GM18868 (cell line): ENCODE data around the gene KRTAP10-4.
"Not testable (repeated sequence)": the region's sequence is repeated elsewhere in the genome, so short reads cannot be mapped to it uniquely, and the experiment has no call there.

Experiments
- ATAC-seq: cut with Tn5 transposase; IDR thresholded peaks from one replicate; pipeline ENCODE4 v1.9.1; 2021; ENCODE audit warnings: mild to moderate bottlenecking, moderate library complexity; ENCODE audit not compliant: unreplicated experiment

KRTAP10-4 gene

GRCh38 chr21:44533891-44534627 is 39.5 kb upstream of the KRTAP10-4 start:
- no peak for ATAC-seq

GRCh38 chr21:44534688-44535087 is 38.8 kb upstream of the KRTAP10-4 start:
- no peak for ATAC-seq

GRCh38 chr21:44535963-44536362 is 37.6 kb upstream of the KRTAP10-4 start:
- ATAC-seq, result no peak

- no peak for ATAC-seq
These were observed 35.3 kb upstream of the KRTAP10-4 start for GRCh38 chr21:44537930-44538911.

- ATAC-seq, result no peak
These were observed 34.5 kb upstream of the KRTAP10-4 start for GRCh38 chr21:44539046-44539445.

- no peak for ATAC-seq
These were observed 33.4 kb upstream of the KRTAP10-4 start, which contains the start of gene KRTAP10-1 for GRCh38 chr21:44539991-44540666. KRTAP10-1 (minus strand) TSS chr21:44540195; CDS start chr21:44540150, 45 bp downstream.

- ATAC-seq, result no peak
These were observed 32.7 kb upstream of the KRTAP10-4 start for GRCh38 chr21:44540741-44541288.

GRCh38 chr21:44542716-44543115 is 30.8 kb upstream of the KRTAP10-4 start:
- no peak for ATAC-seq

GRCh38 chr21:44544566-44544965 is 29.0 kb upstream of the KRTAP10-4 start:
- ATAC-seq, result no peak

GRCh38 chr21:44547656-44548331 is 25.7 kb upstream of the KRTAP10-4 start:
- no peak for ATAC-seq

GRCh38 chr21:44548381-44548780 is 25.1 kb upstream of the KRTAP10-4 start:
- no peak for ATAC-seq

GRCh38 chr21:44548922-44549321 is 24.6 kb upstream of the KRTAP10-4 start:
- no peak for ATAC-seq

- ATAC-seq, result no peak
These were observed 23.9 kb upstream of the KRTAP10-4 start for GRCh38 chr21:44549525-44550211.

- ATAC-seq, result not testable (repeated sequence)
These were observed 23.2 kb upstream of the KRTAP10-4 start for GRCh38 chr21:44550285-44550684.

GRCh38 chr21:44550807-44551206 is 22.7 kb upstream of the KRTAP10-4 start:
- no peak for ATAC-seq

GRCh38 chr21:44551340-44551961 is 22.1 kb upstream of the KRTAP10-4 start, which contains the start of gene KRTAP10-2:
KRTAP10-2 (minus strand) TSS chr21:44551505; CDS start chr21:44551458, 47 bp downstream.
- no peak for ATAC-seq

- ATAC-seq, result no peak
These were observed 21.4 kb upstream of the KRTAP10-4 start for GRCh38 chr21:44552136-44552535.

GRCh38 chr21:44552681-44553080 is 20.8 kb upstream of the KRTAP10-4 start:
- ATAC-seq, result no peak
